Fibroblast of upper back skin (primary cell): ENCODE results near the gene MSANTD2.
A peak's percentile ranks its signal among the peaks of the same experiment; 100 is the strongest.

Experiments used
- DNase-seq: peaks from one replicate; pipeline ENCODE4 v3.0.0-alpha.2; 2013

Gene MSANTD2

GRCh38 chr11:124727474-124727873, 72.7 kb downstream of the MSANTD2 start:
- DNase-seq, result no peak

- peak; percentile 61 for DNase-seq
Observed at GRCh38 chr11:124725719-124726105, 74.5 kb downstream of the MSANTD2 start.

GRCh38 chr11:124724979-124725718, 75.1 kb downstream of the MSANTD2 start:
- DNase-seq, result no peak

- no peak for DNase-seq
Observed at GRCh38 chr11:124722176-124722575, 78.0 kb downstream of the MSANTD2 start.

- no peak for DNase-seq
Observed at GRCh38 chr11:124719534-124719933, 80.7 kb downstream of the MSANTD2 start.

GRCh38 chr11:124718801-124719200, 81.4 kb downstream of the MSANTD2 start:
- no peak for DNase-seq

GRCh38 chr11:124717786-124718651, 82.2 kb downstream of the MSANTD2 start:
- peak; percentile 26 for DNase-seq

- no peak for DNase-seq
Observed at GRCh38 chr11:124717421-124717785, 82.8 kb downstream of the MSANTD2 start.

- DNase-seq, result peak; percentile 38
Observed at GRCh38 chr11:124716591-124716990, 83.6 kb downstream of the MSANTD2 start.
